HG03097 (cell line): ENCODE measurements around the gene UGT1A5.

ENCODE experiments used
- ATAC-seq: cut with Tn5 transposase; IDR thresholded peaks from one replicate; pipeline ENCODE4 v1.9.1; 2021; ENCODE audit not compliant: unreplicated experiment, low FRiP score

Gene UGT1A5

DNA sequence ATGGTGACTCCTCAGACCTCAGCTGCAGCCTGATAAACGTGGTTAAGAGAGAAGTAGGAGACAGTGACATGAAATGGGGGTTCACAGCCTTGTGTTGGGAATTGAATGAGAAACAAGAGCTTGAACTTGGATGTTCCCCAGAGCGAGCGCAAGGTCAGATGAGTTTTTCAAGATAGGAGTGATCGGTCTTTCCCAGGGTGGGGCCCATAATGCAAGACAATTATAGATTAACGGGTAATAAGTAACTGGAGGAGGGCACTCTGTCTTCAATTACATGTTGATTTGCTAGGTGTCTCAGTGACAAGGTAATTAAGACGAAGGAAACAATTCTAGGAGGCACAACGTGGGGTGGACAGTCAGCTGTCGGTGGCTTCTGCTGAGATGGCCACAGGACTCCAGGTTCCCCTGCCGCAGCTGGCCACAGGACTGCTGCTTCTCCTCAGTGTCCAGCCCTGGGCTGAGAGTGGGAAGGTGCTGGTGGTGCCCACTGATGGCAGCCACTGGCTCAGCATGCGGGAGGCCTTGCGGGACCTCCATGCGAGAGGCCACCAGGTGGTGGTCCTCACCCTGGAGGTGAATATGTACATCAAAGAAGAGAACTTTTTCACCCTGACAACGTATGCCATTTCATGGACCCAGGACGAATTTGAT lies at the start of gene UGT1A5:
Gene UGT1A5 (plus strand): TSS at position 297 of the 651 bp plus-strand sequence. CDS start 85 bp downstream, at position 382.
- no peak for ATAC-seq

DNA sequence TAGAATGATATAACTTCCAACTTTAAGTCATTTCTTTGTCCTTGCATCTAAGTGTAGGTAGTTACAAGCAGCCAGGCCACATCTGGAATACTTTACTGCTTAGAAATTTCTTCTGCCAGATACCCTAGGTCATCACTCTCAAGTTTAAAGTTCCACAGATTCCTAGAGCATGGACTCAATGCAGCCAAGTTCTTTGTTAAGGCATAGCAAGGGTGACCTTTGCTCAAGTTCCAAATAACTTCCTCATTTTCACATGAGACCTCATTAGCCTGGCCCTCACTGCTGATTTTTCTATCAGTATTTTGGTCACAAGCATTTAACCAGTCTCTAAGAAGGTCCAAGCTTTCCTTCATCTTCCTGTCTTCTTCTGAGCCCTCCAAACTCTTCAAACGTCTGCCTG lies 48.8 kb upstream of the UGT1A5 start:
- ATAC-seq, result no peak

DNA sequence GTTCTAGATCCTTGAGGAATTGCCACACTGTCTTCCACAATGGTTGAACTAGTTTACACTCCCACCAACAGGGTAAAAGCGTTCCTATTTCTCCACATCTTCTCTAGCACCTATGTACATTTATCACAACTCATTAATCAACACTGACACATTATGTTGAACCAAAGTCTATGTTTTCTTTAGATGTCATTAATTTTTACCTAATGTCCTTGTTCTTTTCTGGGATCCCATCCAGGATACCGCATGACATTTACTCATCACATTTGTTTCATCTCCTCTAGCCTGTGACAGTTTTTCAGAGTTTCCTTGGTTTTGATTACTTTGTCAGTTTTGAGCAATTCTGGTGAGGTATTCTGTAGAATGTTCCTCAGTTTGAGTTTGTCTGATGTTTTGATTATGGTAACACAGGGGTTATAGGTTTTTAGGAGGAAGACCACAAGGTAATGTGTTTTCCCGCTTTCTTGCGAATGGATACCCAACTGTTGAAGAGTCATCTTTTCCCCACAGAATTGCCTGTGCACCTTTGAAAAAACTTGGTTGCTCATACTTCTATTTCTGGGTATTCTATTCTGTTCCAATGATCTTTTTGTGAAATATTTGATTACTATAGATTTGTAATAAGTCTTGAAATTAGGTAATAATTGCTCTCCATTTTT lies 44.0 kb upstream of the UGT1A5 start:
- ATAC-seq, result no peak

DNA sequence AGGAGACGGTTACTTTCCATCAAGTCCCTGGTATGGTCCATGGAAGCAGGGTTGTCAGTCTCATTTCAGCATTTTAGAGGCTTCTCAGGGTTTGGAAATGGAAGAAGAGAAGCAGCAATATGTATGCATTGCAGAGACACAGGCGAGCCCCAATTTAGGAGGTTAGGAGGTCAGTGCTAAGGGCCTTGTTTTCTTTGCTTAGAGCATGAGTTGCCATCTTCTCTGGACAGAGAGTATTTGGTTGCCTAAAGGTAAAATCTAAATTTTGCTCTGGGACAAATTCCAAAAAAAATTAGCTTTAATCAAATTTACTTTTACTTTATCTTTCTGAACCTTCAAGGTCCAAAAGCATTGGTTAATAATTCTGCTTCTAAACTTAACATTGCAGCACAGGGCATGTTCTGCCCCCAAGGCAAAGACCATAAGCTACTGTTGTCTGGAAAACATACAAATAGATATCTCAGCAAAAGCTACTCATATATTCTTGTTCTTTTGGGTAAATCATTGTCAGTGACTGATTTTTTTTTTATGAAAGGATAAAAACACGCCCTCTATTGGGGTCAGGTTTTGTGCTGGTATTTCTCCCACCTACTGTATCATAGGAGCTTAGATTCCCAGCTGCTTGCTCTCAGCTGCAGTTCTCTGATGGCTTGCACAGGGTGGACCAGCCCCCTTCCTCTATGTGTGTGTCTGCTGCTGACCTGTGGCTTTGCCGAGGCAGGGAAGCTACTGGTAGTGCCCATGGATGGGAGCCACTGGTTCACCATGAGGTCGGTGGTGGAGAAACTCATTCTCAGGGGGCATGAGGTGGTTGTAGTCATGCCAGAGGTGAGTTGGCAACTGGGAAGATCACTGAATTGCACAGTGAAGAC lies 41.2 kb upstream of the UGT1A5 start, which contains the start of gene UGT1A9:
Gene UGT1A9 (plus strand): TSS at position 609 of the 872 bp plus-strand sequence. CDS start 37 bp downstream, at position 646.
- no peak for ATAC-seq

DNA sequence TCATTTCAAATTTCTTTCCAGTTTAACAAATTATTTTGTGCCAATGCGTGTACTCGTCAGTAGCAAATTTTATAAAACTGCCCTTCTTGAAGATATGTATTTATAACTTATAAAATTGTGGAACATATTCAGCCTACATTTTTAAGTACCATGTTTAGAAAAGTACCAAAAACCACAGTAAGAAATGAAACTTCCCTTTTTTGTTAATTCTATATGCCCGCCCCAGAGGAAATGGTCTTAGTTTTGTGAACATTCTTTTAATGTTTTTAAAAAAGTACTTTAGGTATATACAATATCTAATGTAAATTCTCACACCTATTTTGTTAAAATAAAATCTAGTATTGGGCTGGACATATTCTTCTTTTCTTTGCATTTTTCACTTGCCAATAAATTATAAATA lies 39.8 kb upstream of the UGT1A5 start:
- ATAC-seq, result no peak

DNA sequence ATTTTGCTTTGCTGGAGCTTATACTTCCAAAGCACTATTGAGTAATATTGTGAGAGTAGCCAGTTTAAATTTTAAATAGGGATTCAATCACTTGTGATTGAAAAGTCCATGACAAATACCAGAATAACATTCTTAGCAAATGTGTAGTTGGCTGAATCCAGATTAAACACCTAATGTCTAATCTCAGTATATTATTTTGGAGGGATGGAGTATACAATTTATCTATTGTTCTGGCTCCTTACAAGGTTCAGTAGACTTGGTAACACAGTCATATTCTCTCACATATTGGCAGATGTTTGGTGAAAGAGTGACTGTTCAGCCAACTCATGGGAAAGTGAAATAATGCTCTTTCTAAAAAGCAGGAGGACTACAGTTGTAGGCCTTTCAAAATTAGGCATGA lies 38.8 kb upstream of the UGT1A5 start:
- no peak for ATAC-seq

DNA sequence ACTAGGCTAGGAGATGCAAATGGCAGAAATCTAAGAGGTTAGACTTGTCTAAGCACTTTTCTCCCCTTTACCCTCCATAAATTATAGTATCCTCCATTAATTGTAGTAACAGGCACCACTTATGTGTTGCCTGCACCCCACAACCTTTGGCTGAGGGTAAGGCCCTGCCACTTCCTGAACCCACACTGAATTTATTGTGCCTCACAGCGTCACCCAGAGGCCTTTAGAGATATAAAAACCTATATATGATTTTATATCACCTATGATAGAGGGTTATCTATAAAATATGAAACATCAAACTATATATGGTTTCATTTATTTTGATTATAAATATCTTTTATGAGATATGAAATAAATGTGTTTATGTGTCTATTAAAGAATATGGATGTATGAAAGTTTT lies 38.4 kb upstream of the UGT1A5 start:
- no peak for ATAC-seq

DNA sequence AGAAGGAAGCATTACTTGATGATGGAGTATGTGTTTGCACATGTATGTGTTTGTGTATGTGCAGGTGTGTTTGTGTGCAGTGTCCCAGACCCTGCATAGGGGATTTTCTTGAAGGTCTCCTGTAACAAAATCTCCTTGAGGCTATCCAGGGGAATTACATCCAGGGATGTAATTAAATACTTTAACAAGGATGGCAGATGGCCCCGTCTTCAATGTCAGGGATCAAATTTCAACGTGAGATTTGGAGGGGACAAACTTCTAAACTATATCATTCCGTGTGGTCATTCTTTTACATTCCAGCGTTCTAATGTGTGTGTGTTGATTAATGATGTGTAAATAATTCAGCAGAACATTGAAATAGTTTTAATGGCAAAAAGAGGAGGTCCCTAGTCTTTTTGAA lies 37.7 kb upstream of the UGT1A5 start:
- ATAC-seq, result no peak

DNA sequence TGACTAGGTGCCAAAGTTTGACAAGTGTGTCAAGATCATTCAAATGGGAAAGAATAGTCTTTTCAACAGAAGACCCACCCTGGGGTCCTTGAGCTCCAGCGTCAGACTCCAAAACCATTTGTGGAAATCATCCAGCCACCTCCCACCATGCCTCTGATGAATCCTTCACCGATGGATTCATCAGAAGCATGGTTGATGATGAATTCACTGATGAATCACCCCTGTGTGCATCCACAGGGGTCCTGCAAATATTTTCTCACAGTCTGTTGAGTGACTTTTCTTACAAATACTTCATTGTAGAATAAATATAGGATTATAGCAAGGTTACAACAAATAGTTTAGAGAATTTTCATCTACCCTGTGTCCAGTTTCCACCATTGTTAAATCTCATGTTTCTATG lies 36.7 kb upstream of the UGT1A5 start:
- no peak for ATAC-seq

DNA sequence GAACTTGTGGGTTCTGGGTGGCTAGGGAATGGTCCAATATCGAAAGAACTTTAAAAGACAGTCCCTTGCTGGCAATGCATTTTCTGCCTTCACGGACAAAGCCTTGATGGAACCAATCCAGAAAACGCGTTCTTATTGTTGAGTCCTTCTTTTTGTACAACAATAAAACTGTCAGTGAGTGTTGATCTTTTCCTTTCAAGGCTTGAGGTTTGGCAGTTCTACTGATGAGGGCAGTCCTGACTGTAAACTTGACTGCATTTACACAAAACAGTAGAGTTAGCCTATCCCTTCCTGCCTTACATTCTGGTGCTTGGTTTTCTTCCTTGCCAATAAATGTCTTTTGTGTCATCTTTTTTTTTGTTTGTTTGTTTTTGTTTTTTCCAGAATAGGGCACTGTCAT lies 33.5 kb upstream of the UGT1A5 start:
- ATAC-seq, result no peak

DNA sequence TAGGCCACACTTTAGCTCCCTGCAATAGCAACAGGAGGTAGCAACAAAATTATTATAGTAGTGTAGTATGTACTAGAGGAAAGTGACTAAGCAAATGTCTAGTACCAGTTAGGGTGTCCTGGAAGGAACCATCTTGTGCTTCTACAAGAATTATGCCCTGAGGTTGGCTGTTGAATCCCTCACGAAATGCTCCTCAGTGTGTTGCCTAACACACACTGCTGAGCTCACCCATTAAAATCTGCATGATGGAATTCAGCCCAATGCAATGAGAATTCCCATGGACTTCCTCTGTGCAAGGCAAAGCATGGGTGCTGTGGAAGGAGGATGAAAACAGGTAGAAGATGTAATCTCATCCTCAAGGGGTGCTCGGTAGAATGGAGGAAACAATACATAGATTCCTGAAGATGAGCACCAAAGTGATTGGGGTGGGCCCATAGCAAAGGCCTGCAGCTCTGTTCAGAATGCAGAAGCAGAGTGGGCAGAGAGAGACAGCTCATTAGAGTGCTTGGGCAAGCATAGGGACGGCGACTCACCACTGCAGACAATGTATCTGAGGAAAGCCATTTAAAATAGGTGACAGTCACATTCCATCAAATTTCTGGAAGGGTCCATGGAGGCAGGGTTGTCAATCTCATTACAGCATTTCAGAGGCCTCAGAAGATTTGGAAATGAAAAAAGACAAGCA lies 32.2 kb upstream of the UGT1A5 start:
- no peak for ATAC-seq

DNA sequence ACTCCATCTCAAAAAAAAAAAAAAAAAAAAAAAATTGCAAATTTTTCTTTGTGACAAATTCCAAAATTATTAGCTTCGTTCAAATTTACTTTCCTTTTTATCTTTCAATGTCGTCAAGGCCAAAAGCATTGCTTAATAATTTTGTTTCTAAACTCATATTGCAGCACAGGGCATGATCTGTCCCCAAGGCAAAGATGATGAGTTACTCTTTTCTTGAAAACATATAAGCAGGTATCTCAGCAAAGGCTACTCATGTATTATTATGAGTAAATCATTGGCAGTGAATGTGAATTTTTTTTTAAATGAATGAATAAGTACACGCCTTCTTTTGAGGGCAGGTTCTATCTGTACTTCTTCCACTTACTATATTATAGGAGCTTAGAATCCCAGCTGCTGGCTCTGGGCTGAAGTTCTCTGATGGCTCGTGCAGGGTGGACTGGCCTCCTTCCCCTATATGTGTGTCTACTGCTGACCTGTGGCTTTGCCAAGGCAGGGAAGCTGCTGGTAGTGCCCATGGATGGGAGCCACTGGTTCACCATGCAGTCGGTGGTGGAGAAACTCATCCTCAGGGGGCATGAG lies 31.1 kb upstream of the UGT1A5 start, which contains the start of gene UGT1A7:
Gene UGT1A7 (plus strand): TSS at position 381 of the 579 bp plus-strand sequence. CDS start 37 bp downstream, at position 418.
- ATAC-seq, result no peak

DNA sequence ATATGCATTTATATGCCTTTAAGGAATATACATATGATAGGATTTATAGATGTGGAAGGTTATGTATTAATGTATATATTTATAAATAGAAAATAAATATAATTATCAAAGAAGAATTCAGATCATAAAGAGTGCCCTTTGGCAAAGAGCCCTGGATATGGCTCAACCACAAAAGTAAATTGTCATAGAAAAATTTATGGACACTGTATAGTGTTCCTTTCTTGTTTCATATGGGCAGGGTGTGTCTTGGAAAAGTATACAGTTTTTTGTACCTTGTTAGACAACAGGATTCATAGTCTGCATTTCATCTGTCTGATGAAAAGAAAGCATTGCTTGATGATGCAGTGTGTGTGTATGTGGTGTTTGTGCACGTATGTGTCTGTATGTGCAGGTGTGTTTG lies 28.1 kb upstream of the UGT1A5 start:
- ATAC-seq, result no peak

DNA sequence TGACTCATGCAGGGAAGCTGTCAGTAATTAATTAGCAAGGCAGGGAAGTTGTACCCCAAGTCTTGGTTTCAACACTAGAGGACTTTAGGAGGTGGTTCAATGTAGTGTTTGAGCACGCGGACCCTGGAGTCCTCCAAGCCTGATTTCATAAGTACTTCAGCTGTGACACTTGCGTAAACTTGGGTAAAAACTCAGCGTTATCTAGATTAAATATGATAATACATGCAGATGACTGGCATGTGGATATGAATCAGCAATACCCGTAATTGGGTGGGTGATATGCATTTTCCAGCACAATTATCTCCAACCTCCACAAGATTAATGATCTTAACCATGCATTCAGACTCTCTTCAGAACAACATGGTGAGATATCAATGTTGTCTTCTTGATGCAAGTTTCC lies 25.8 kb upstream of the UGT1A5 start:
- no peak for ATAC-seq

DNA sequence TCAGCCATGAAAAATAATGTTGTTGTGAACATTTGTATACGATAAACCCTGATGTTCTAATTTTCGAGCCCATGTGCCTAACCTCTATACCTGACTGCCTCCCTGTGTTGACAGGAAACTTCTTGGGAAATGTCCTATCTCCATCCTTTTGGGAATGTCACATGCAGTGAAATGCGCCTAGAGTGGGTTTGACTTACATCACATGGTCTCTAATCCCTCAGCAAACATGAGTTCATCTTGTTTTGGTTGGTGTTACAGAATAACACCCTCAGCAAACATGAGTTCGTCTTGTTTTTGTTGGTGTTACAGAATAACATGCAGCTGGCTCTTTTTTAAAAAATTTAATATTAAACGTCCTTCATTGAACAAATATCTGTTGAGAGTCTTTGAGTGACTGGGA lies 24.4 kb upstream of the UGT1A5 start:
- no peak for ATAC-seq

DNA sequence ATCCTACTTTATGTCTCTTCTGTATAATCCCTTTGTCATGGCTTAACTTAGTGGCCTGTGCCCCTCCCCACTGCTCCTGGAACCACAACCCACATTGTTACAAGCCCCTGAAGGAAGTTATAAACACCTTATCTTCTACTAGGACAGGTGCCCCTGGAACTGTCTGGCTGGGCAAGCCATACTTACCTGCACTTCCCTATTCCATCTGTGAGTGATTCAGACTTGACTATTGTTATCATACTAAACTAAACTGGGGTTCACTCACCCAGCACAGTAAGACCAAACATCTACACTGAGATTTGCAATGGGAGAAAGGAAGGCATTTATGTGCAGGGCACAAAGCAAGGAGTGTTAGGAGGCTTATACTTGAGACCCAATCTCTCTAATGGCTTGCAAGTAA lies 23.7 kb upstream of the UGT1A5 start:
- ATAC-seq, result no peak

DNA sequence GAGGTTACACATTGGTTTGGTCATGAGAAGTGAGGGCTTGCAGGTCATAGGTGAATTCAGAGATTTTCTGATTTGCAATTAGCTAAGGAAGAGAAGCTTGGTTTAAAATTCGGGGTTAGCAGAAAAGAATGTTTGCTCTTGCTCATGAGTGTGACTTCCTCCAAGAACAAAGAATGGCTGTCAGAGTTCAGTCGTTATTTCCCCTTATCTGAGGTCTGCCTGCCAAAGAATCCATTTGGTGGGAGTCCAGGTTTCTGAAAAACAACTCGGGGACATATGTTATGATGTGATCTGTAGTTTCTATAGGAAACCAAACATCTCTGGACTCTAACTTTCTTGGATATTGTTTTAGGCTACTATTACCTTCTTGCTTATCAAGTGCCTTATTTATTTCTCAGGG lies 23.2 kb upstream of the UGT1A5 start:
- no peak for ATAC-seq

DNA sequence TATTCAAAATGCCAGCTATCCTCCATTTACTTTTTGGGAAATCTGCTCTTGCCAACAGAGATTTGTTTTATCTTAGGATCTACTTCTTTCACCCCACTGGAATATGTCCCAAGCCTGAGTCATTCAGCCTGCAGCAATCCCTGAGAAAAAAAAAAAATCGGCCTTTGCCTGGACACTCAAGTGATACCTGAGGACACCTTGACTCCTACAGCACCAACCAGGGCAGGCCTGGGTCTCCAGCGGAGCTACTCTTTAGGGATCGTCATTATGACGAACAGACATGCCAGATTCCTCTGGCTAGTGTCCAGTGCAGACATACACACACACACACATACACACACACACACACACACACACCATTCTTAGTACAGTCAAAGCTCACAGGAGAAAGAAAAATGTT lies 22.3 kb upstream of the UGT1A5 start:
- ATAC-seq, result no peak

DNA sequence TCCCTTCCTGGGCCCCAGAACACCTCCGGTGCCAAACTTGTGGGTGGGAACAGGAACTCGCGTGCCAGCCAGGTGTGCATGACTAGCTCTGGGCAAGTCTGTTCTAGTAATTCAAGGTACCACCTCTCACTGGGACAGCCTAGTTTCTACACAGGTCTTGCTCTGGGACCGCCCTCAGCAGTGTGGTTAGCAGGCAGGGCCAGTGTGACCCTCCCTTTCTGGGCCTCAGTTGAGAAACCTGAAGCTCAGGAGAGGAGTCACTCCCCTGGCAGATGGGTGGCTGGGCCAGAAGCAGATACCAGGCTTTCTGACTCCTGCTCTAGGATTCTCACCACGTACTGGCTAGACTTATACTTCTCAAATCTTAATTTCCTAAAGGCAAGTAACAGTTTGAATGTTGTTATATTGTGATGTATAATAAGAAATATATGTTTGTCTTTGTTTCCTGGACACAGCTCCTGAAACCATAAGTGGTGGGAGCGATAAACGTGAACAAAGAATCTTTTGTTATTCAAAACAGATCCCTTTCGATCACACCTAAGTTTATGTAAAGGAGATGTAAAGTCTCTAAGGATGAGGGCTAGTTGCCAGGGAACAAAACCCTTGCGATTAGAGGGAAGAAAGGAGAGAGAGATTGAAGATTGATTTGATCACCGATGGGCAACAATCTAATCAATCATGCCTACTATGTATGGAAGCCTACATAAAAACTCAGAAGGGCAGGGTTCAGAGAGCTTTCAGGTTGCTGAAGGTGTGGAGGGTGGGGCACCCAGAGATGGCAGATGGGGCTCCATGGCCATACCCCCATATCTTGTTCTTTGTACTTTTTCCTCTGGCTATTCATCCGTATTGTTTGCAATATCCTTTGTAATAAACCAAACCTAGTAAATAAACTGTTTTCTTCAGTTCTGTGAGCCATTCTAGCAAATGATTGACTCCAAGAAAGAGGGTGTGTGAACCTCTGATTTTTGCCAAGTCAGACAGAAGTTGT lies 21.0 kb upstream of the UGT1A5 start:
- ATAC-seq, result no peak
